Stimulated activated CD4-positive, alpha-beta T cell treated with anti-CD3 and anti-CD28 coated beads, Interleukin-12 subunit alpha, Interleukin-12 subunit beta, amount 100 ng/mL, for 24 hours (primary cell): Measurements from ENCODE around the gene PROK1.
A peak's percentile ranks its signal among the peaks of the same experiment; 100 is the strongest.
"Not testable (repeated sequence)": the region's sequence is repeated elsewhere in the genome, so short reads cannot be mapped to it uniquely, and the experiment has no call there.

Experiments
- DNase-seq, 2 experiments: peaks; one replicate each; pipeline ENCODE4 v3.0.0-alpha.2; 2020; ENCODE audit warnings: low read depth in 2 of 2

The PROK1 gene, protein sequence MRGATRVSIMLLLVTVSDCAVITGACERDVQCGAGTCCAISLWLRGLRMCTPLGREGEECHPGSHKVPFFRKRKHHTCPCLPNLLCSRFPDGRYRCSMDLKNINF

DNA sequence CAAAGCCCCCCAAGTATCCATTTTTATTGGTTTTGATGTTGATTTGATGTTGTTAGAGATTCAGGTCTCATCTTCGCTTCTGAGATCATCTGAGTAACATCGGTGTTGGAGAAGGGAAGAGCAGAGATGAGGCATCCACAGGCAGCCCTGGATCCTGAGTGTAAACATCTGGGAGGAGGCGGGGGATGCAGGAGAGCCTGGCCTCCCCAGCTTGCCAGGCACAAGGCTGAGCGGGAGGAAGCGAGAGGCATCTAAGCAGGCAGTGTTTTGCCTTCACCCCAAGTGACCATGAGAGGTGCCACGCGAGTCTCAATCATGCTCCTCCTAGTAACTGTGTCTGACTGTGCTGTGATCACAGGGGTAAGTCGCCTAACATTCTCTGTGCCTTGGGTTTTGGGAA, at the start of gene PROK1:
TSS of gene PROK1 (plus strand) at position 221 of the 400 bp plus-strand sequence. CDS start at position 289, 68 bp downstream.
- DNase-seq, result no peak

DNA sequence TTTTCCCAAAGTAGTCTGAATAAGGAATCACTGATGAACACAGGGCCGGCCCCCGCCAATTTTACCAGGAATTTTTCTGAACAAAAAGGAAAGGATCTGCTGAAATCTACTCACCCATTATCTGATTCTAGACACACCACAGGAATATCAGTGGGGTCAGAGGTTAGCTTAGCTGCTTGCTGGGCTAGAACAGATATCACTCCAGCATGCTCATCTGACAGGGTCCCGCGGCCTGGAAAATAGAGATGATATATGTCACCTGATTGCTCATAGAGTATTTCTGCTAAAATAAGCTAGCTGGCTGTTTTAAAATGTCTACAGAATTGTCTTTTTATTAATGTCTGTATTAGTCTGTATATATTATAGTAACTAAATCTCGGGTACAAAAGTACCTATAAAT, 47.1 kb upstream of the PROK1 start:
- no peak for DNase-seq

DNA sequence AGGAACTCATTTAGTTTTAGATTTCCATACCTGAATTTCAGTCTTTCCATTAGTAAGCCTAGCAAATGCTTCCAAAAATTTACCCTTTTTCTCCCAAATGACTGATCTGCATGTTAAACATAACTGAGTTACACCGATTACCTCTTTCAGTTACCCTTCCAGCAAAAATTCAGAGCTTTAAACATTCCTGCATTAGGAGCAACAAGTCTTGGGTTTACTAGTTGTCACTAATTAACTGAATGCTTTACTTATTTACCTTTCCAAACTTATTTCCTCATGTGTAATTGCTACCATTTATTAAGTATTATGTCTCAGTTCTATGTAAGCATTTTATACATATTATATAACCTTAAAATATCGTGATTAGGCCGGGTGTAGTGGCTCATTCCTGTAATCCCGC, 46.5 kb upstream of the PROK1 start:
- no peak for DNase-seq

DNA sequence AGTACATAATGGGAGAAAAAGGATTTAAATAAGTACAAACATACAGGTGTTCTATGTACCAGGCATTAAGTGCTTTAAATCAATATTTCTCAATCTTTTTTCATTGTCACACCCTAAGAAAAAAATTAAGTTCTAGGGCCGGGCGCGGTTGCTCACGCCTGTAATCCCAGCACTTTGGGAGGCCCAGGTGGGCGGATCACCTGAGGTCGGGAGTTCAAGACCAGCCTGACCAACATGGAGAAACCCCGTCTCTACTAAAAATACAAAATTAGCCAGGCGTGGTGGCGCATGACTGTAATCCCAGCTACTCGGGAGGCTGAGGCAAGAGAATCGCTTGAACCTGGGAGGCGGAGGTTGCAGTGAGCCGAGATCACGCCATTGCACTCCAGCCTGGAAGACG, 44.5 kb upstream of the PROK1 start:
- not testable (repeated sequence) for DNase-seq

DNA sequence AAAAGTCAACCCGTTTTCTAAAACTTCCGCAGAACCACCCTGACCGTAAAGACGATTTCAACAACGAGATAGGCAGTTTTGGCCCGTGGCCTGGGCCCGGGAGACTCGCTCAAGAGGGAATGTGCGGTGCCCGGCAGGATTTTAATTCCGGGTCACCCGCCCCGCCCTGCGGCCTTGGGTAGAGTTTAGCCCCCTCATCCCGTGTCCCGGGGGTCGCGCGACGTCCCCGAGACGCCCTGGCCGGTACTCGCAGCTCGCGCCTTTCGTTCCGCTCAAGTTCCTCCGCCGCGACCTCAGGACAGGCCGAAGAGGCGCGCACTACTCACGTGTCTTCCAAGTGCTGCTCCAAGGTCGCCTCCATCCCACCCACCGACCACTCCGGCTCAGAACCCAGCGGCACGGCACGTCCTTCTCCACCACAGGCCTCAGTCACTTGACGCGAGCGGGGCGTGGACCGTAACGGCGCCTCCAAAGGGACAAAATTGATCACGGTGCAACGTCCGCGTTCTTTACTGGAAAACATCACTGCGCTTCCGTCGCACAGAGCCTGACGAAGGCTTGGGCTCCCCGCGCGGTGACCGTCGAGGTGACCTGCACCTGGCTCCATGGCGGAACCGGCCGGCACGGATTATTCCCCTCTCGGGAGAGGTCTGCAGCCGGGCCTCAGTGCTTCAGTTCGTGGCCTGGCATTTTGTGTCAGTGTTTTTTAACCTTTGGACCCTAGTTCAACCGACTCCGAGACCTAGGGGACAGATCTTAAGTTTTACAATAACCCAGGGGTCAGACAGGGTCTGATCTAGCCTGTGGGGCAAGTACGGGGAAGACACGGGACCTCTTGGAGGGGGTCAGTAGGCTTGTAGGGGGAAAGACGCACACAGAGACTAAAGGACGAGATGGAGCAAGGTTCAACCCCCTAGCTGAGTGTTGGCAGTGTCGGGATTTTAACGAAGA, 43.4 kb upstream of the PROK1 start, which contains the start of gene LAMTOR5:
TSS of gene LAMTOR5 (minus strand) at position 435 of the 951 bp plus-strand sequence. CDS start at position 361, 74 bp downstream.
- DNase-seq, result peak; percentile 84 to 91

DNA sequence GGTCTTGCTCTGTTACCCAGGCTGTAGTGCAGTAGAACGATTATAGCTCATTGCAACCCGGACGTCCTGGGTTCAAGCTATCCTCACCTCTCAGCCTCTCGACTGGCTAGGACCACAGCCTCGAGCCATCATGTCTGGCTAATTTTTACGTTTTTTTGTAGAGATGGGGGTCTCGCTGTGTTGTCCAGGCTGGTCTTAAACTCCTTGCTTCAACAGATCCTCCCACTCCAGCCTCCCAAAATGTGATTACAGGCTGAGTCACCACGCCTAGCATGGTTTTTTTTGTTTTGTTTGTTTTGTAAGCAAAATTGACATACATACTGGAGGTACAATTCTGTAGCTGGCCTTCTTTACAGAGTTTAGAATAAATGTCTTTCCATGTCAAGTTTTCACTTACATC, 42.5 kb upstream of the PROK1 start:
- DNase-seq, result no peak

DNA sequence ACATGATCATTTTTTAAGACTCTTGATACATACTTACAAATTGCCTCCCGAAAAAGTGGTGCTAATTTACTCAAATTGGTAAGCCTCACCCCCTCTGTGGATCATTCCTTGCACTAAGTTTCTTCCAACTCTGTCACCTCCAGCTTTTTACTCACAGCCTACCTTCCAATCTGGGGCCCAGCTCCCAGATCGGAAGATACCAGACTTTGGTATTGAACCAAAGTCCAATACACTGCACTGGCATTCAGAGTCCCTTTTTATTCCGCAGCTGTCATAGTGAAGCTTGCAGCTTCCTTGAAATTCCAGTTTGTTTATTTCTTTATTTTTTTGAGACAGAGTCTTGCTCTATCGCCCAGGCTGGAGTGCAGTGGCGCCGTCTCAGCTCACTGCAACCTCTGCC, 41.6 kb upstream of the PROK1 start:
- no peak for DNase-seq

DNA sequence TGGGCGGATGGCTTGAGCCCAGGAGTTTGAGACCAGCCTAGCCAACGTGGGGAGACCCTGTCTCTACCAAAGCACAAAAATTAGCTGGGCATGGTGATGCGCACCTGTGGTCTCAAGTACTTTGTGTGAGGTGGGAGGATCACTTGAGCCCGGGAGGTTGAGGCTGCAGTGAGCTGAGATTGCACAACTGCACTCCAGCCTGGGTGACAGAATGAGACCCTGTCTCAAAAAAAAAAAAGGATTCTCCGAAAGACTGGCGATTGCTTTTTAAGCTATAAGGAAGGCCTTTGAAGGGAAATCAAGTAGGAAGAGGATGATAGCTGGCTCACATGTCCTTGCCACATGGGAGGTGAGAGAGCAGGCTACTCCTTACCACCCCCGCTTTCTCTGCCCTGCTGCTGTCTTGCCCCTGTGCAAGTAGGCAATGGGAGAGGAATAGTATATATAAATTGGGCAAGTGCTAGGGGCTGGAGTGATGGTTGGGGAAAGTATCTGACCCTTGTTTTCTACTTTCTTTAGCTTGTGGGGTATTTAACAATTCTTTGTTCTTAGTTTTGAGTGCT, 39.7 kb upstream of the PROK1 start:
- no peak for DNase-seq

DNA sequence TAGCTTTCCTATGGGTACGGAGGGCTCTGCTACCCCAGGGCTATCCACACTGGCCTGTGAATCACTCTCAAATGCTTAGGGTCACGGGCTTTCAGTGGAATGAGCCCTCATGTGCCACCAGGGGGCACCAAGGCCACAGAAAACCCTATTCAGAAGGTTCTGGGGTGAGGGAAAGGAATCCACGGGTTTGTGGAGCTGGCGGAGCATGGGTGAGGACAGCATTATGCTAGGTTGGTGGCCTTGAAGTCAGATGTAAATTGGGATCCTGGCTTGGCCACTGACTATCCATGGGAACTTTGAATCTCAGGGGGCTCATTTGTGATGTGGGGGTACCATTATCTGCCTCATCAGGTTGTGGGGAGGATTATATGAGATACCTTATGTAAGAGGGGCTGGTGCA, 38.4 kb upstream of the PROK1 start:
- DNase-seq, result peak; percentile 35 to 46

DNA sequence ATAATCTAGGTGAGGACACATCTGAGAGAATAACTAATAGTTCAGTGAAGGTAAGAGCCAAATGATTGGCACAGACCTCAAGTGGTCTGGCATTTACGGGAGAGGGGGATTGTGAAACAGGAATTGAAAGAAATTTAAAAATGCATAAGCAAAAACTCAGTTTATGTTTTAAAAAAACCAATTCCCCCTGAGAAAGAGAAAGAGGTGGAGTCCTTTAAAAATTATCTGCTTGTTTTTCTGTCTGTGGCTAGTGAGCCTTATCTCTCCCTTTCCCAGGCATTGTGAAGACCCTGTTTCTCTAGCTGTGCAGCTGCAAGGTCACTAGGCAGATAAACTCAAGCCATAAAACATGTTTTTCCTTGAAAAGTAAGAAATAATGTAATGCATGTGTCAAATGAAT, 37.9 kb upstream of the PROK1 start:
- DNase-seq, result not testable (repeated sequence)

DNA sequence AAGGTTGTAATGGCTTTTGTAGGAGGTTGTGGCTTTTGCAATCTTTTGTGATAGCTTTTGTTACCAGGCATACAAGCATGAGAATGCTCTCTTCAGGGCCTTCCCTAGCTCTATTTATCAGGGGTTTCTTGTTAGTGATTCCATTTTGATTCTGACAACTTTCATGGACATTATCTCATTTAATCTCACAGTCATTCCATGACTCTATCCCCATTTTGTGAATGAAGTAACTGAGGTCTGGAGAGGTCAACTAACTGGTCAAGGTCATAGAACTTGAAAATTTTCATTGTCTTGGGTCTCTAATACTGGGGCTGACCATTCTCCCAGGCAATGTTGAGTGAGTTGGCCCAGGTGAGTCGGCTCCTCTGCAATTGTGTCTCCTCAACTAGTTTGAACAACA, 32.2 kb upstream of the PROK1 start:
- no peak for DNase-seq

DNA sequence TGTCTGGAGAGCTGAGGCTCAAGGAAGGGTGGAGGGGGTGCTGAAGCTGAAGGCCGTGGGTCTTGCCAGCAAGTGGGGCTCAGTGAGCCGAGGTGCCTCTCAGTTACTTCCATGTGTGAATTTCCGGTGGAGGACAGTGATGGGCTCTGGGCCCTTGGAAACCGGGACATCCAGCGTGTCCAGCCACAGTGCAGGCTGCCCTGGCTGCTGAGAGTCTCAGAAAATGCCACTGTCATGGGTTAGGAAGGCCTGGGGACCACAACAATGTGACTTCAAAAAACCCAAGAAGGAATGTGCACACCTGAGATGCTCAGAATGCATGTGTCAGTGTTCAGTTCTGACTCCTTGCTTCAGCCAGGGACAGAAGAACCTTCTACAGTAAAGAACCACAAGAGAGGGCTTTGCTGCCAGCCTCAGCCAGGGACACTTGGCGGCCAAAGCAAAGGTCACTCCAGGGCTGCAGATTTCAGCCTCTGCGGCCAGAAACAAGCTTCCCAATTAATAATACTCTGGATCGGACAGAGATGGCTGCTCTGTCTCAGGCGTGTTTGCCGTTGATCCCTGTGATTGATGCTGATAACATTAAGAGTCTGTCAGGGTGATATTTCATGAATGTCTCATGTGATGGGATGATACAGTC, 30.8 kb upstream of the PROK1 start:
- DNase-seq, result no peak

DNA sequence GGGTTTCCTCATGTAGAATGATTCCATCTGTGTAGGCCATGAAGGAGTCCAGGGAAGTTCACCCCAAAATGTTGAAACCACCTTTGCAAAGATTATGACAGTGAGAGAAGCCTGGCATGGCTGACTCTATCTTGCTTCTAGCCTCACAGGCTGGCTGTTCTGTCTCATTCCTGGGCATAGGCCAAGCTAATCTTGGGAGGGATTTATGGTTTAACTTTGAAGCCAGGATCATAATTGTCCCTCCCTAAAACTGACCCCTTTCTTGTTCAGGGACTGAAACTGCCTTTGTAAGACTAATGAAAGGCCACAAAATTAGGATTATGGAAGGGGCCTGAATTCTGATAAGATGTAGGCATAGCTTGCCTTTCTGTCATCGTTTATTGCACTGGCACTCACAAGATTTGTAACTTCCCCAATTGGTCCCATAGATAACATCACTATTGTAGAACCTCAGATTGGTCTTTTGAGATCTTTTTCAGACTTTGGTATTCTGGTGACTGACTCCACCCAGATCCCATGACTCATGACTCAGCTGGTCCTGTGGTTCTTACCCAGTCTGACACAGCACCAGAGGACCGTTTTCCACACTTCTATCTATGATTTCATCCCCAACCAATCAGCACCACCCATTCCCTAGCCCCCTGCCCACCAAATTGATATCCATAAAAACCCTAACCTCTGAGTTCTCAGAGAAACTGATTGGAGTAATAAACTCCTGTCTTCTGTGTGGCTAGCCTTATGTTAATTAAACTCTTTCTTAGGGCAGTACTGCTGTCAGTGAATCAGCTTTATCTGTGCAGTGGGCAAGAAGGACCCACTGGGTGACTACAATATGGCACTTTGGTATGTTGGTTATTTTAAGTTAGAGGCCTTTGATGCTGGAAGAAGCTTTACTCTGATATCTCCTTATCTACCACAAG, 29.8 kb upstream of the PROK1 start:
- DNase-seq, result peak in 1 of 2 experiments; percentile 2

DNA sequence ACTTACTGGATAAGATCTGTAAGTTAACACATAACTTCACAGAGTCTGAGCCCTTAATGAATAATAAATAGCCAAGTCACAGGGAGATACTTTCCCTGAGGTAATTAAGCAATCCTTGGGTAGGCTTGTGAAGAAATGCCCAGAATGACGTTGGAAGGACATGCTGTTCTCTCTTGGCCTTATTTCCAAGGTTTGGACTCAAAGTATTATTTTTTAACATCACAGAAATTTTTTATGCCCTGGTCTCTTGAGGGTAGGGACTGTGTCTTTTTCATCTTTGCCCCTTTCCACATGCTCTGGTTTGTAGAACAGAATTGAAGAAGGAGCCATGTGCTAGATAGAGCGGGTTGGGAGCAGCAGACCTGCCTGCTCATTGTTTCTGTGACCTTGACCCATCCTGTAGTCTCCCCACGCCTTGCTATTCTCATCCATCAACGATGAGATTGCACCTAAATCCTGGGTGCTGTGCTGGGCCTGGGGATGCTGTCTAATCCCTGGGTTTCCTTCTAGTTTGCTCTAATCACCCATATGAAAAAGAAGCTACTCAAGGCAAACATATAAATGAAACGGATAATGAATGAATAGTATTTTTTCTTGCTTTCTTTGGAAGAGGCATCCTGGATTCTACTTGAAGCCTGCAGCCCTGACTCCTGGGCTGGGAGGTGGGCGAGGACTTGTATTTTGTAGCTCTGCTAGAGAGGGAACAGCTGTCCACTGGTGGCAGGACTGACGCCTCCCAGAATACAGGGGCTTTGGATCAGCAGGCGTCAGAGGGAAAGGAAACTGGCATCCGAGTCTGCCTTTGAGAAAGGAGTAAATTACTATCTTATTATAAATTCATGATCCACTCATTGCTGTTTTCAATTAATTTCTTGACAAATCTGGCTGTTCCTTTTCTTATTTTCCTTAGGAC, 26.0 kb upstream of the PROK1 start:
- no peak for DNase-seq

DNA sequence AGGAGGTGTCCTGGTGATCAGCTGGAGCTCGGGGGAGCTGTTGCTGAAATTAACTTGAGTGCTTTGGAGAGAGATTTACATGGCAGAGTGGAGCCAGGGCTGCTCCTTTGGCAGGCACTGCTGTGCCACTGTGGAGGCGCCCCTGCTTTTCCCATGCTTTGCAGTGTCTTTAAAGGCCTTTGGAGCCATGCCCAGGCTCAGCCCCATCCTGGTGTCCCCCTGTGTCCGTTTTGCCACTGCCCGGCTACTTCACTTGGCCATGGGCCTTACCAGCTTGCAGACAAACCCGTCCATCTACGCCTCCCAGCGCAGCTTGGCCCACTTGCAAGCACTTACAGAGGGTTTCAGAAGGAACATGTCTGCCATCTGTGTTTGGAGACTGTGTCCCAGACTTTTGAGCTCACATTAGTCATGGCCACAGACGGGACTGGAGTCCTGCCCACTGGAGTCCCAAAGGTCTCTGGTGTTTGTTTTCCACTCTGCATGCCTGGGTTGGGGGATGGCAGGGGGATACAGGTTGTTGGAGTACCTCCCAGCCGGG, 25.3 kb upstream of the PROK1 start:
- DNase-seq, result no peak

DNA sequence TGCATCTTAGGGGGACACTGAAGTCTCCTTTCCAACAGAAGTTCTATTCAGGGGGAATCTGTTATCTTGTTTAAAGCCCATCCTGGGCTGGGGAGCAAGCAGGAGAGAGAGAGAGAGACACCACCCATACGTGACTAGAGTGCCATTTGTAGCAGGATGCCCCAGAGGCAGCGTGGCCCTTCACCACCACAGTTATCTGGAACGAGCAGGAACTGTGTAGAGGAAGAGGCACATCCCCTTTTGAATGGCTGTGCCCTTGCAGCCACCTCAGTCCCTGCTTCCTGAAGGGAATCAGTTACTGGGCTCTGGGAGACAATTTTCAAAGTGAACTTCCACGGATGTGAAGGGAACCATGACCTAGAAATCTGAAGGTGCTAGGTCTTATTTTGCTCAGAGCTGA, 24.1 kb upstream of the PROK1 start:
- DNase-seq, result no peak

DNA sequence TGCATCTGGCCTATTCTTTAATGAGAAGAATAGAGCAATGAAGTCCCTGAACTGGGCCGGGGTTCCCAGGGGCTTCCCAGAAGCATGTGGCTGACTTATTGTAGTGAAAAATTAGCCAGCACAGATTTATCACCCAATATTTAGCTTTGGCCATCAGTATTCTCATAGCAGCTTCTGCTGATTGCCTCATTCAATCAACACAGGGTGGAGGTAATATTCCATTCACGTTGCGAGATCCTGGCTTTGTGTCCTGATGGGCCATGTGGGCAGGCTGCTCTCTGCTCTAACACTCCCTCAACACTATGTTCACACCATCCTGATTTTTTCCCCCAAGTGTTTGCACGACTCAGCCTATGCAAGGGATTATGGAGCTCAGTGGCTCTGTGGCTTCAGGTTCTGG, 22.0 kb upstream of the PROK1 start:
- DNase-seq, result no peak

DNA sequence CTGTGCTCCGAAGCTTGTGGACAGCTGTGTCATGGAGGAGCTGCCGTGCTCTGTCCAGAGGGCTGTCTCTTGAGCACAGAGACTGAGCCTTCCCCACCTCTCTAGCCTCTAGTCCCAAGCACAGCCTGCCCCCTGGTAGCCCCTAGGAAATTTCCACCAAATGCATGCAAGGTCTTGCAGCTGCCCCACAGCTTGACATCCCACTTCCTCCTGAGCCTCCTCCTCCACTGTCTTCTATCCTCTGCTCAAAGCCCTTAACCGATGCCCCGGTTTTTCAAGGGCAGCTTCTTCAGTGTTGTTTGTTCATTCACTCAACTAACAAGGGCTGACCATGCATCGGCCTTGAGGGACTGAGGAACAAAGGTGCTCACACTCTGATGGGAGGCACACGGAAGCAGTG, 20.6 kb upstream of the PROK1 start:
- no peak for DNase-seq

DNA sequence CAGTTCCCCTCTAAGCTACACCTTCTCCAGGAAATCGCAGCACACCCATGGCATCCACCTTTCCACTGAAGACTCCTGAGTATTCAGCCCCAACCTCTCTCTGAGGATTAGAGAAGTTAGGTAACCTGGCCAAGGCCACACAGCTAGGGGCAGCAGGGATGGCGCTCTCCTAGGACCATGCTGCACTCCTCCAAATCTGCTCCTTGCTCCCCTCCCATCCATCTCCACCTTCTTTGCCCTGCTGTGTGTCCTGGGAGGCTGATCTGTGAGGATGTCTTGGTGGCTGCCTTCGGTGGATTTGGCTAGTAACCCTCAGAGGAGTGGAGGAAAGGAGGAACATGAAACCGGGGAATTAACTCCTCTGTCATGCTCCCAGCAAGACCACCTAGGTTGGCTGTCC, 20.0 kb upstream of the PROK1 start:
- DNase-seq, result no peak

DNA sequence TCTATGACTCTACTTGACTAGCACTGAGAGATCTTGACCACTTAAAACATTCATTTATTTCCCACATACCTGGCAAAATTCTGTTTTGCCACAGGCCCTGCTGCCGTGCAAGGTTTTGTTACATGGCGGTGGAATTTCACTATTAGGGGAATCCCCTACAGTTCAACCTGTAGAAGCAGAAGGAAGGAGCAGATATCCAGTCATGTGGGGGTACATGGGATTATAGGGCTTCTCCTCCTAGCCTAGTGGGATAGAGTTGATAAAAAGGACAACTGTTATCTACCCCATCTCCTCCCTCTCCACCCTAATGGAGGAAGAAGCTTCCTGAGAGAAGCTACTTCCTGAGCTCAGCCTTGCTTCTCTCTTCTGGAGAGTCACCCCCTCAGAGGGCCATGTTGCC, 17.7 kb upstream of the PROK1 start:
- DNase-seq, result no peak
